AML-193 (cell line): Measurements from ENCODE around the gene PRSS57.
A peak's percentile ranks its signal among the peaks of the same experiment; 100 is the strongest.
"Not testable (repeated sequence)": the region's sequence is repeated elsewhere in the genome, so short reads cannot be mapped to it uniquely, and the experiment has no call there.

ENCODE experiments used
- DNase-seq, 2 experiments: peaks; one replicate each; lab custom pipeline; 2025; lab: John Stamatoyannopoulos, UW

PRSS57 gene

DNA sequence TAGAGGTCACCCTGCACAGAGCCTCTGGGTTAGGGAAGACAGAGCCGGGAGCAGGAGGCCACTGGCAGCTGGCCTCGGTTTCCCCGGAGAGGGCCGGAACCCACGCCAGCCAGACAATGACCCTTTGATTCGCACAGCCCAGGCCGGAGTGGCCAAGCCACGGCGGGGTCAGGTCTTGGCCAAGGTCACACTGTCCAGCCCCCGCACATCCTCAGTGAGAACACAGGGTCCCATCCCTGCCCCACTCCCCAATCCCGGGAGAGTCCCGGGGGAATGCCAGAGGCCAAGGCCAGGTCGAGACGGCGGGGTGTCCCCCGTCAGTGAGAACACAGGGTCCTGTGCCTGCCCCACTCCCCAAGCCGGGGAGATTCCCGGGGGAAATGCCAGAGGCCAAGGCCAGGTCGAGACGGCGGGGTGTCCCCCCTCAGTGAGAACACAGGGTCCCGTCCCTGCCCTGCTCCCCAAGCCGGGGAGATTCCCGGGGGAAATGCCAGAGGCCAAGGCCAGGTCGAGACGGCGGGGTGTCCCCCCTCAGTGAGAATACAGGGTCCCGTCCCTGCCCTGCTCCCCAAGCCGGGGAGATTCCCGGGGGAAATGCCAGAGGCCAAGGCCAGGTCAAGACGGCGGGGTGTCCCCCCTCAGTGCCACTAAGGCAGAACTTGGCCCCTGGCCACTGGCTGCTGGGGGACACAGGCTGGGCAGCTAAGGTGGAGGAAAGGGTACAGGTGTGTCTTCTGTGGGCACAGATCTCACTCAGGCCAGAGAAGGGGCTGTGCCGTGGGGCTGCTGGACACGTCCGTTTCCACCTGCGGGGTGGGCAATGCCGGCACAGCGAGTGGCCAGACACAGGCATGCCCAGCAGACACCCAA is 20.7 kb downstream of the PRSS57 start:
- no peak for DNase-seq

GRCh38 chr19:670609-671075 is 24.6 kb downstream of the PRSS57 start:
- no peak for DNase-seq

DNA sequence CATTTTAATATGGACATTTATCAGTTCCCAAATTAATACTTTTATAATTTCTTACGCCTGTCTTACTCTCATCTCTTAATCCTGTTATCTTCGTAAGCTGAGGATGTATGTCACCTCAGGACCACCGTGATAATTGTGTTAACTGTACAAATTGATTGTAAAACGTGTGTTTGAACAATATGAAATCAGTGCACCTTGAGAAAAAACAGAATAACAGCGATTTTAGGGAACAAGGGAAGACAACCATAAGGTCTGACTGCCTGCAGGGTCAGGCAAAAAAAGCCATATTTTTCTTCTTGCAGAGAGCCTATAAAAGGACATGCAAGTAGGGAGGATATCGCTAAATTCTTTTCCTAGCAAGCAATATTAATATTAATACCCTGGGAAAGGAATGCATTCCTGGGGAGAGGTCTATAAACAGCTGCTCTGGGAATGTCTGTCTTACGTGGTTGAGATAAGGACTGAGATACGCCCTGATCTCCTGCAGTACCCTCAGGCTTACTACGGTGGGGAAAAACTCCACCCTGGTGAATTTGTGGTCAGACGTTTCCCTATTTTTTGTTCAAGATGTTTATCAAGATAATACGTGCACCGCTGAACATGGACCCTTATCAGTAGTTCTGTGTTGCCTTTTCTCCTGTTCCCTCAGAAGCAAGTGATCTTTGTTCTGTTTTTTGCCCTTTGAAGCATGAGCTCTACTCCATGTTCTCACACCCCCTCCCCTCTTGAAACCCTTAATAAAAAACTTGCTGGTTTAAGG is 26.4 kb downstream of the PRSS57 start:
- not testable (repeated sequence) for DNase-seq

- not testable (repeated sequence) for DNase-seq
Measured at GRCh38 chr19:666985-667573, 28.2 kb downstream of the PRSS57 start.

DNA sequence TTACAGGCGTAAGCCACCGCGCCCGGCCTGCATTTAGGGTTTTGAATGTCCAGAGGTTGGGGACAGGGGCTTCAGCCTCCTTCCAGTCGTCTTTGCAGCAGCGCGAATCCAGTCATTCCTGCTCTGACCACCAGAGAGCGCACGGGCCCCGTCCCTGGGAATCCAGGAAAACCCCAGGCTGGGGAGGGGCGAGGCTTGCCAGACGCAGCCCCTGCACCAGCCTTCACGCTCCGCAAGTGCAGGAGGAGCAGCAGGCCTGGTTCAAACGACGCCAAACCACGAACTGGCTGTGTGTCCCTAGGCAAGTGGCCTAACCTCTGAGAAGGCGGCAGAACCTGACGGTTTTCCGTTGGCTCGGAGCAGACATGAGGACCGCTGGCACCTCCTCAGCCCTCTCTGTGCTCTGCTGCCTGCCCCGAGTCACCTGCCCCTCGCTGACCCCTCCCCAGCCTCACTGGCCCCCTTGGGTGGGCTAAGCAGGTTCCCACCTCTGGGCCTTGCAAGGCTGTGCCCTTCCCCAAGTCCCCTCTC is 30.3 kb downstream of the PRSS57 start:
- peak; percentile 54 to 69 for DNase-seq

DNA sequence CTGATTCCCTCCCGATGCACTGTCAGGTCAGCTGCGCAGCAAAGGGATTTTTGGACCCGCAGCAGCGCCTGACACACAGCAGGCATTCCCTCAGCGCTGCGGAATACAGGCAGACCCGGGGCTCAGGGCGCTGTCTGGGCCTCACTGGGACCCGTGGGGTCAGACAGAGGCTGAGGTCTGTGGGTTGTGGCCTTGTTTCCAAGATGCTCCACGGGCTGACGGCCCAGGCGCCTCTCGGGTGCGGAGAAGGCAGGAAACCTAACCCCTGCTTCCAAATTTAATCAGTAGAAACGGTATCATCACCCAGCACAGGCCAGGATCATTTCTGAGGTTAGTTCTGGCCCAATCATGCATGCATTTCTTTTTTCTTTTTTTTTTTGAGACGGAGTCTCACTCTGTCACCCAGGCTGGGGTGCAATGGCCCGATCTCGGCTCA is 31.6 kb downstream of the PRSS57 start:
- no peak for DNase-seq

GRCh38 chr19:662962-663681 is 32.1 kb downstream of the PRSS57 start, which contains the start of gene RNF126:
Gene RNF126, minus strand, starts transcription at chr19:663214. Its CDS starts 93 bp downstream, at chr19:663121.
- DNase-seq: peak; percentile 77 to 80

- DNase-seq: peak; percentile 11 to 43
Measured at GRCh38 chr19:662207-662961, 32.9 kb downstream of the PRSS57 start.

DNA sequence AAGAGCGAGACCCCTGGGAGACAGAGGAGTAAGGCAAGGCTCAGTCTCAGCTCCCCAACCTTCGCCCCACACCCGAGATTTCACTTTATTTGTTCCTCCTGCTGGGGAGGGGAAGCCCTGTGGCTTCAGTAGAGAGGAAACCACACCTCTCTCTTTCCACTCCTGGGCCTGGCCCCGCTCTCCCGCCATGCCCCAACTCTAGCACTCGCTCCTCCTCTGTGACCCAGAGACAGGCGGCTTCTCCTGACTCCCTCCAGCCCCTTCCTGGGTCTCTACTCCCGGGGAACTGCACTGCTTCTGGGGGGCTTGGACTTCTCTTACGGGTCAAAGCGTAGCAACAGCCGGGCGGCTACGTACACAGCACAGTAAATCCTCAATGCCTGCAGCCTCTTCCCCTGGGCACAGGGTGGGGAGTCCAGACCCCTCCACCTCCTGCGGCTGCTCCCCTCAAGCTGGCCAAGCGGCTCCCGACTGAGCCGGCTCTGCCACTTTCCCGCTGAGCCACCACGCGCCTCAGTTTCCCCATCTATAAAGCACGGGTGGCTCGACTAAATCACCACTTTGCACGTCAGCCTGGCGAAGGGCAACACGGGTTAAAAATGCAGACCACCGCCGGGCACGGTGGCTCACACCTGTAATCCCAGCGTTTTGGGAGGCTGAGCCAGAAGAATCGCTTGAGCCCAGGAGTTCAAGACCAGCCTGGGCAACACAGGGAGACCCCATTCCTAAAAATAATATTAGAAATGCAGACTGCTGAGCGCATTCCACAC is 33.6 kb downstream of the PRSS57 start:
- DNase-seq: peak; percentile 31 to 44

DNA sequence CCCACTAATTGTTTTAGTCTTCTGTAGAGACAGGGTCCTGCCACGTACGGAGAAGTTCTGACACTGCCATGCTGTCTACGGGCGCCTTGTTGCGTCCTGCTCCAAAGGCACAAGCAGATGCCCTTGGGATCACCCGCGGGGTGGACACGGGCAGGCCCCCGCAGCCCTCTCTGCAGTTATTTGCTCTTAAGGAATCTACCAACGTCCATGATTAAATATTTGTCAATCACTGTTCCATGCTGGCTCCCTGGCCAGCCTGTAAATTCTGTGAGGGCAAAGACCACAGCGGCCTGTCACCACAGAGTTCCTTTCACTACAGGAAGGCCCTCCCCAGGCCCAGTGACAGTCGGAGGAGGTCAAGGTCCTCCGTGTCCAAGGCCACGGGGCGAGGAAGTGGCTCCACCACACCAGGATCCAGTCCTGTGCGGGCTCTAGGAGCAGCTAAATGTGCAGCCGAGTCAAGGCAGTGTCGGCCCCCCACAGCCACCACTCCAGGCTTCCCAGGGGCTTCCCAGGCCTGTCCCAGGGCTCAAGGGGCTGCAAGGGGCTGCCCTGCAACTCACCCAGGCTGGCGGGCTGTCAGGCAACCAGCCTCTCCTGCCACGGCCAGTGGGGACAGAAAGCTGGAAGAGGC is 34.3 kb downstream of the PRSS57 start:
- no peak for DNase-seq

- no peak for DNase-seq
Measured at GRCh38 chr19:658916-659839, 36.1 kb downstream of the PRSS57 start.

DNA sequence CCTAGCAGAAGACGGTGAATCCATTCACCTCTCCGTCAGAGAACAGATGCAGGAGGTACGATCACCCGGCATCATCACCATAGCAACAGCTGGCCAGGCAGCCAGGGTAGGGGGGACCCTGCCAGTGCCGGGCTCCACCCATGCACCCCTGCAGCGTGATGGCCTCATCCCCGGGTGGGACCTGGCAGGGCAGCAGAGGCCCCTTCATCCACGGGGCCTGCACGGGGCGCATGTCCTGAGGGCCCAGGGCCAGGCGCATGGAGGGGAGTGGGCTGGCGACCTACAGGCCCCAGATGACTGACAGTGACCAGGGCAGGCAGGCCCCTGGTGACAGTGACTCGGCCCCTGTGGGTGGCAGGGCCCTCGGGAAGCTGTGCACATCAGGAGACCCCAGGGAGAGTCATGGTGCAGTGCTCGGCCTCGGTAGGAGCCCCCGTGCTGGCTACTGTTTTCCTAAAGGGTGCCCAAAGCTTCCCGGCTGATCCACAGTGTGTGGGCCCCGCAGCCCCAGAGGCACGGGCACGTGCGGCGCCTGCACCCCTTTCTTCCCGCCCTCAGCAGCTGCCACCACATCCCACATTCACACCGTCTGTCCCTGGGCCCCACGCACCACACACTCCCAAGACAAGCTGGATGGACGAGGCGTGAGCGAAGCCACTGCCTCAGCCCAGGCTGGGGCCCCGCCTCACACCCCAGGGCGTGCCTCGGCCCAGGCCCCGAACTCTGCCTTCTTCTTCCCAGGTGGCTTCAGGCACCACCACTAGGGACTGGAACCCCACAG is 37.0 kb downstream of the PRSS57 start:
- DNase-seq: no peak

GRCh38 chr19:657611-658010 is 37.6 kb downstream of the PRSS57 start:
- DNase-seq: no peak

- DNase-seq: no peak
Measured at GRCh38 chr19:656751-657559, 38.3 kb downstream of the PRSS57 start.

DNA sequence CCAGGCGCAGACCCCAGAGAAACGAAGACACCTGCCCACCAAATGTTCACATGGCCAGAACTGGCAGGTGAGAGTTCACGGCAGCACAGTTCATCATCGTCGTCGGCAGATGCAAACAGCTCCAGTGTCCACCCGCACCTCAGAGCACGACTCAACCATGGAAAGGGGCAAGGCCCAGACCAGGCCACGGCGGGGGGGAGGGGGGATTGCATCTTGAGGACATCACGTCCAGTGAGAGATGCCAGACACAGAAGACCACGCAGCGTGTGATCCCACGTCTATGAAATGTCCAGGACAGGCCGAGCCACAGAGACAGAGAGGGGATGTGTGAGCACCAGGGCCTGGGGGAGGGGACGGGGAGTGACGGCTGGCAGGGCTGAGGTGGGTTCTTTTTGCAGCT is 39.6 kb downstream of the PRSS57 start:
- DNase-seq: no peak

DNA sequence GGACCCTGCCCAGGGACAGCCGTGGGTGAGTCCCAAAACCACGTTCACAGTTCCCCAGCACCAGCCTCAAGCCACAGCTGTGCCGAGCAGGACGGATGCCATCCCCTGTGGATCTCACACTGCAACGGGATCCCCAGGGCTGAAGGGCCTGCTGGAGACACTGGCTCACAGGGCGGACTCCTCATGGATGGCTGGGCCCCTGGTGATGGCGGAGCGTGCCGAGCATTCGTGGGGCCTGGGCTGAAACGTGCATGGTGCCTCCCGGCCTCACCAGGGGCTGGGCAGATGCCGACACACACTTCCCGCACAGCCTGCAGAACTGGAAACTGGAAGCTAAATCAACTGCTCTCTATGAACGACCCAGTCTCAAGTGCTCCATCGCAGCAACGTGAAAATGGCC is 41.8 kb downstream of the PRSS57 start:
- no peak for DNase-seq
